H1 (cell line): Measurements from ENCODE around the gene SCNN1G. TPM values are rescaled to one million over a fixed set of nuclear protein-coding genes. Genes with fewer than 3 reads are reported as not detected.

ENCODE experiments used
- CTCF ChIA-PET: fragments of 300-600 bp; sonication (Branson Sonifier 250); formaldehyde crosslinking; loops from one replicate; lab custom pipeline; 2021; ENCODE audit not compliant: partially characterized antibody; lab: Charles Lee
- POLR2A ChIA-PET: fragments of 300-600 bp; sonication (Branson Sonifier 250); formaldehyde crosslinking; loops from one replicate; lab custom pipeline; 2021; ENCODE audit warnings: inconsistent platforms; ENCODE audit not compliant: partially characterized antibody; lab: Charles Lee
- DNase-seq, 2 experiments: peaks; one replicate each; pipeline versions ENCODE4 v3.0.0 to v3.0.0-alpha.2; 2010 to 2022; ENCODE audit warnings: low spot score in 2 of 2, low read depth in 1 of 2, mixed read lengths in 1 of 2
- FAIRE-seq: peaks from 2 replicates; lab custom pipeline; 2011; peaks lifted over from hg19 to GRCh38; lab: Jason Lieb, UNC
- H2AFZ ChIP-seq: 2 replicates; pipeline ENCODE4 v1.8.1; 2012; ENCODE audit warnings: low read length, inconsistent platforms
- H2AK5ac ChIP-seq: 2 replicates; pipeline ENCODE4 v1.6.1; 2013; ENCODE audit warnings: low read depth, low read length
- H2BK120ac ChIP-seq: replicated peaks from 2 replicates; pipeline ENCODE3; 2013; ENCODE audit warnings: low read depth, low read length, inconsistent platforms
- H2BK12ac ChIP-seq: 2 replicates; pipeline ENCODE4 v1.6.1; 2013; ENCODE audit warnings: low read depth, low read length
- H2BK15ac ChIP-seq: 2 replicates; pipeline ENCODE4 v1.6.1; 2013; ENCODE audit warnings: low read length
- H2BK20ac ChIP-seq: 2 replicates; pipeline ENCODE4 v1.6.1; 2013; ENCODE audit warnings: low read length
- H2BK5ac ChIP-seq: 2 replicates; pipeline ENCODE4 v1.6.1; 2013; ENCODE audit warnings: low read depth, low read length
- H3K14ac ChIP-seq: 2 replicates; pipeline ENCODE4 v1.6.1; 2013; ENCODE audit warnings: inconsistent platforms; ENCODE audit not compliant: insufficient read length
- H3K18ac ChIP-seq: 2 replicates; pipeline ENCODE4 v1.6.1; 2013; ENCODE audit warnings: low read length; ENCODE audit errors: extremely low read depth
- H3K23ac ChIP-seq: 2 replicates; pipeline ENCODE4 v1.6.1; 2013; ENCODE audit warnings: inconsistent platforms; ENCODE audit not compliant: insufficient read length
- H3K23me2 ChIP-seq: 2 replicates; pipeline ENCODE4 v1.6.1; 2013; ENCODE audit warnings: low read depth, low read length
- H3K27ac ChIP-seq: 2 replicates; pipeline ENCODE4 v1.6.1; 2011; ENCODE audit warnings: low read depth, low read length, inconsistent platforms
- H3K27me3 ChIP-seq, 4 experiments: replicated peaks in 1 of 4; 1 replicate in 1 of 4; 2 replicates in 3 of 4; pipeline versions ENCODE4 v1.6.1 to v1.8.1; 2011 to 2013; ENCODE audit warnings: low read length in 3 of 4, mild to moderate bottlenecking in 3 of 4, inconsistent platforms in 2 of 4, mixed read lengths in 2 of 4, moderate library complexity in 1 of 4; ENCODE audit not compliant: control insufficient read depth in 3 of 4, insufficient read depth in 3 of 4; ENCODE audit errors: extremely low read depth in 1 of 4
- H3K36me3 ChIP-seq, 4 experiments: 2 replicates each; pipeline versions ENCODE4 v1.6.1 to v1.8.1; 2011 to 2013; ENCODE audit warnings: mild to moderate bottlenecking in 4 of 4, low read length in 3 of 4, moderate library complexity in 2 of 4, control low read depth in 1 of 4, inconsistent platforms in 1 of 4; ENCODE audit not compliant: insufficient read depth in 4 of 4, control insufficient read depth in 2 of 4
- H3K4ac ChIP-seq: replicated peaks from 2 replicates; pipeline ENCODE3; 2013; ENCODE audit warnings: low read length, low read depth, mixed read lengths, inconsistent platforms; ENCODE audit not compliant: insufficient read length
- H3K4me1 ChIP-seq, 4 experiments: replicated peaks in 1 of 4; 1 replicate in 1 of 4; 2 replicates in 3 of 4; pipeline versions ENCODE4 v1.6.1 to v1.8.1; 2011 to 2013; ENCODE audit warnings: low read length in 3 of 4, inconsistent platforms in 2 of 4, mixed read lengths in 1 of 4; ENCODE audit not compliant: insufficient read depth in 4 of 4, control insufficient read depth in 3 of 4
- H3K4me2 ChIP-seq, 2 experiments: 2 replicates each; pipeline versions ENCODE4 v1.6.1 to v1.8.1; 2011 to 2013; ENCODE audit warnings: low read depth in 2 of 2, low read length in 2 of 2, control low read depth in 1 of 2, inconsistent platforms in 1 of 2, mild to moderate bottlenecking in 1 of 2; ENCODE audit not compliant: insufficient read depth in 1 of 2
- H3K4me3 ChIP-seq, 4 experiments: fragments of 200-600, 300-600 bp in 1 of 4; sonication (generic), shearing (Covaris generic), sonication (Bioruptor Twin) in 1 of 4; 2 replicates each; pipeline versions ENCODE4 v1.5.1 to v1.8.1; 2011 to 2016; ENCODE audit warnings: low read length in 4 of 4, low read depth in 3 of 4, control low read depth in 2 of 4, inconsistent platforms in 2 of 4, mild to moderate bottlenecking in 2 of 4, mixed read lengths in 1 of 4, moderate library complexity in 1 of 4; ENCODE audit not compliant: insufficient read depth in 2 of 4; ENCODE audit errors: extremely low read depth in 1 of 4
- H3K56ac ChIP-seq: replicated peaks from 2 replicates; pipeline ENCODE3; 2013; ENCODE audit warnings: low read depth, mild to moderate bottlenecking, mixed read lengths, low read length, inconsistent platforms; ENCODE audit not compliant: insufficient read length
- H3K79me1 ChIP-seq: 2 replicates; pipeline ENCODE4 v1.6.1; 2013; ENCODE audit warnings: low read depth, low read length, control low read depth
- H3K79me2 ChIP-seq, 2 experiments: 2 replicates each; pipeline versions ENCODE4 v1.6.1 to v1.8.1; 2012 to 2013; ENCODE audit warnings: low read length in 2 of 2, mild to moderate bottlenecking in 2 of 2, inconsistent platforms in 1 of 2; ENCODE audit not compliant: insufficient read depth in 2 of 2, control insufficient read depth in 1 of 2
- H3K9ac ChIP-seq, 4 experiments: replicated peaks in 1 of 4; 1 replicate in 1 of 4; 2 replicates in 3 of 4; pipeline versions ENCODE4 v1.6.1 to v1.8.1; 2011 to 2013; ENCODE audit warnings: low read depth in 3 of 4, low read length in 3 of 4, control low read depth in 2 of 4, mild to moderate bottlenecking in 2 of 4, moderate library complexity in 2 of 4, inconsistent platforms in 1 of 4; ENCODE audit errors: extremely low read depth in 1 of 4
- H3K9me3 ChIP-seq, 2 experiments: 2 replicates each; pipeline versions ENCODE4 v1.6.1 to v1.8.1; 2012 to 2013; ENCODE audit warnings: mild to moderate bottlenecking in 2 of 2, moderate library complexity in 2 of 2, control low read depth in 1 of 2, inconsistent platforms in 1 of 2, low read depth in 1 of 2, low read length in 1 of 2, mixed read lengths in 1 of 2; ENCODE audit not compliant: insufficient read depth in 2 of 2
- H4K20me1 ChIP-seq, 2 experiments: replicated peaks in 1 of 2; 2 replicates each; pipeline versions ENCODE3 to v1.8.1; 2011 to 2013; ENCODE audit warnings: inconsistent platforms in 2 of 2, low read length in 2 of 2, mild to moderate bottlenecking in 1 of 2; ENCODE audit not compliant: insufficient read depth in 2 of 2, control insufficient read depth in 1 of 2
- H4K5ac ChIP-seq: 2 replicates; pipeline ENCODE4 v1.6.1; 2013; ENCODE audit warnings: low read length, low read depth, mixed read lengths, inconsistent platforms; ENCODE audit not compliant: insufficient read length
- H4K8ac ChIP-seq: 2 replicates; pipeline ENCODE4 v1.8.0; 2013; ENCODE audit warnings: mild to moderate bottlenecking, moderate library complexity, low read length, inconsistent platforms; ENCODE audit not compliant: insufficient read depth; ENCODE audit errors: extremely low read depth
- H4K91ac ChIP-seq: replicated peaks from 2 replicates; pipeline ENCODE3; 2013; ENCODE audit warnings: low read length, mixed read lengths, inconsistent platforms; ENCODE audit not compliant: insufficient read length
- EZH2 ChIP-seq: fragments of 200-600 bp; sonication (generic); IDR thresholded peaks from 2 replicates; pipeline ENCODE4 v1.7.1; 2012; ENCODE audit warnings: low read depth, mild to moderate bottlenecking, moderate library complexity, low read length, inconsistent platforms; ENCODE audit not compliant: severe bottlenecking
- GABPA ChIP-seq: IDR thresholded peaks from 2 replicates; pipeline ENCODE4 v1.6.1; 2011; ENCODE audit warnings: mild to moderate bottlenecking, low read length, moderate library complexity, borderline replicate concordance; ENCODE audit not compliant: insufficient read depth
- HDAC6 ChIP-seq: IDR thresholded peaks from one replicate; pipeline ENCODE4 v1.7.1; 2012; ENCODE audit warnings: low read depth, mild to moderate bottlenecking, inconsistent platforms, low read length, moderate library complexity
- JUN ChIP-seq: IDR thresholded peaks from 2 replicates; pipeline ENCODE4 v1.6.1; 2011; ENCODE audit warnings: low read depth, mild to moderate bottlenecking, improper control_type of control experiment, low read length
- TAF7 ChIP-seq: optimal IDR thresholded peaks from 2 replicates; pipeline ENCODE3; 2011; ENCODE audit warnings: low read depth, mild to moderate bottlenecking, inconsistent platforms, low read length, moderate library complexity, borderline replicate concordance
- WGBS, 2 experiments: shearing (Covaris generic) in 1 of 2; methylation state at CpG; one replicate each; pipeline versions ENCODE4 v1.1.6 to v1.1.7; 2013 to 2015; ENCODE audit warnings: low lambda C conversion rate in 2 of 2, mixed read lengths in 2 of 2, inconsistent platforms in 1 of 2, low coverage in 1 of 2, missing lambda C conversion rate in 1 of 2; ENCODE audit not compliant: insufficient replicate concordance in 2 of 2, insufficient coverage in 1 of 2, insufficient read length in 1 of 2; ENCODE audit errors: extremely low coverage in 1 of 2, missing lambda C conversion rate in 1 of 2; 5-methylcytosine and 5-hydroxymethylcytosine counted together
- polyA plus RNA-seq, 7 experiments: library from polyadenylated mRNA; depleted of rRNA in 3 of 7; stranded (reverse) in 5 of 7; unstranded in 2 of 7; fragments of >200 nt in 5 of 7; fragments of 200-250 nt in 2 of 7; gene quantifications; 1 replicate in 5 of 7; 2 replicates in 1 of 7; 4 replicates in 1 of 7; pipeline versions ENCODE4 v1.2.1 to v1.2.3, GENCODE V29; 2011 to 2013; ENCODE audit warnings: missing spikeins in 2 of 7, mixed read lengths in 2 of 7
- total RNA-seq: library from RNA; stranded (reverse); fragmentation: NEBNext Ultra II Directional; extraction: Animal tissue kit (Norgen Biotek cat#: 25700); gene quantifications from 2 replicates; pipeline ENCODE4 v1.2.1, GENCODE V29; 2021

Gene SCNN1G
- total and polyA plus RNA-seq, 2 of the 8 experiments (the other 6 are each of a cell fraction or from before 2014, with no cell fraction given) = 0.73 to 1.1 TPM

DNA sequence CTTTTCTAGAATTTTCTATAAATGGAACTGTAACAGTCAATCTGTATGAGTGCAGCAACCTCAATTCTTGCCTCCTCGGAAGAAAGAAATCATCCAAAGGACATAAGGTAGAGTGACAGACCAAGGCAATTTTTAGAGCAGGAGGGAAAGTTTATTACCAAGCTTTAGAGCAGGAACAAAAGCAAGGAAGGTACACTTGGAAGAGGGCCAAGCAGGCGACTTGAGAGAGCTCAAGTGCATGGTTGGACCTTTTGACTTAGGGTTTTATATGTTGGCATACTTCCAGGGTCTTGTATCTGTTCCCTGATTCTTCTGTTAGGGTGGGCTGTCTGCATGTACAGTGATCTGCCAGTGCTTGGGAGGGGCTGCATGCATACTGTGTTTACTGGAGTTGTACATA is 50.3 kb downstream of the SCNN1G start:
- Histone ChIP-seq H2BK120ac (no peak overlapping the region), H3K9ac (no peak overlapping the region), H3K56ac (no peak overlapping the region), H3K14ac (no peak overlapping the region), H4K91ac (no peak overlapping the region), H3K79me1 (no peaks in the 10 kb centered on the region), H2BK5ac (no peak overlapping the region), H2BK20ac (no peak overlapping the region), H2AFZ (no peak overlapping the region), H3K4me3 (no peak overlapping the region), H3K23ac (no peak overlapping the region), H3K18ac (no peak overlapping the region), H3K4me1 (no peaks in the 10 kb centered on the region), H3K27me3 (no peaks in the 10 kb centered on the region), H3K27ac (no peak overlapping the region), H4K8ac (no peak overlapping the region), H4K20me1 (no peaks in the 10 kb centered on the region), H3K9me3 (no peaks in the 10 kb centered on the region), H2AK5ac (no peak overlapping the region), H3K4me2 (no peak overlapping the region), H2BK15ac (no peak overlapping the region), H3K23me2 (no peaks in the 10 kb centered on the region), H3K4ac (no peak overlapping the region), H3K79me2 (no peaks in the 10 kb centered on the region), H3K36me3 (no peaks in the 10 kb centered on the region), H4K5ac (no peak overlapping the region), H2BK12ac (no peak overlapping the region)
- DNase-seq (no peak), FAIRE-seq (no peak)
- WGBS, 2 experiments = 85% methylated on average over 2 of the region's 2 CpGs; no CpG with 5 or more reads in 1 of the 2 experiments
- CTCF ChIA-PET = no interaction called here
- no peak for TF ChIP-seq EZH2
- no peak for TF ChIP-seq JUN
- no peak for TF ChIP-seq HDAC6
- no peak for TF ChIP-seq GABPA
- no peak for TF ChIP-seq TAF7
- POLR2A ChIA-PET = no interaction called here
